UCSD-AML1 (cell line): Measurements from ENCODE around the gene LINC00632.
"Not testable (repeated sequence)": the region's sequence is repeated elsewhere in the genome, so short reads cannot be mapped to it uniquely, and the experiment has no call there.

Source experiments
- DNase-seq: peaks from one replicate; lab custom pipeline; 2025; ENCODE audit not compliant: unreplicated experiment; lab: John Stamatoyannopoulos, UW

Gene LINC00632

DNA sequence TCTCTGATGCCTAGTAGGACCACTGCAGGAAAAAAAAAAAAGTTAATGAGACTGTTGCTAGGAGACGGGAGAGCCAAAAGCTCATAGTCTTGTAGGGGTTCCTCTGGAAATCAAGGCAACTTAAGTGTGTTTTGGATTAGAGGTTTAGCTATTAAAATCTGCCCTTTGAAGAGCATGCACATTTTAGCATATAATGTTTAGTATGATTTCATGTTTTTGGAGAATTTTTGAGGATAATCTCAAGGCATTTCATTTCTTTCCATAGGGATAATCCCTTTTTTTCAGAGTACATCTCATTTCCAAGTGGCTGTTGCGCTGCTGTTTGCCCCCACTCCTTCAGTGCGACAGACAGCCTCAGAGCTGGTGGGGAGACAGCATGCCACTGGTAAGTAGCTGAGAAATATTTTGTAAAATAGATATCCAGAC lies at the start of gene LINC00632:
Gene LINC00632 (plus strand): TSS at position 339 of the 426 bp plus-strand sequence.
- no peak for DNase-seq

DNA sequence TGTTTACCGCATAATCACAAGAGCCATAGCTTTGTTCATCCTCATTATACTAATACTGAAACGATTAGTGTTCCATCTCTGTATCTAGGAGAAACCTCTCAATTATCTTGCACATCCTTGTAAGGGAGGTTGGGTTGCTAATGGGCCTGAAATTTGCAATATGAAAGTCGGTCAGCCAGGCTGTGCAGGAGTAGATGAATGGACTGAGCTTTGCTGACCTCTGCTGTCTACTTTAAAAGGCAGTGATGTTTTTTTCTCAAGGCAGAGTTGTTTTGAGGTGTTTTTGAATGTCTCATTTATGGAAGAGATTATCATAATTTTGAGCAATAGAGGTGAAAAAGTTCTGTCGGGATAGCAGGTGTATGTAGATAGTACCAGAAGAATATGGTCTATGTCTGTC lies 47.9 kb upstream of the LINC00632 start:
- no peak for DNase-seq

DNA sequence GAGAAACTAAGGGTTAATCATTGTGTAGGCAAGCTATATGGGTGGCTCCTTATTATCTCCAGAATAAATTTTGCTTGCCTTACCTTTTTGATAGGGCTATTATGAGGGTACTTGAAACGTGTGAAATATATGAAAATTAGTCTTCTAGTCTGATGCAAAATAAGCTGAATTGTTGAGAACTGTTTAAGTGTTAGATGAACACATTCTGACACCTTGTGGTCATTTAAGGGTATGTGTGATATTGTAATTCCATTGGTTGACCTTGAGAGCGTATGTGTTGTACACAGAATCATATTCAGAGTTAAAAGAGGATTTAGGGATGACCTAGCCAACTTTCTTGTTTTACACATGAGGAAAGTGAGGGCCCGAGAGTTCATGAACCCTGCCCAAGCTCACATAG lies 44.6 kb upstream of the LINC00632 start:
- no peak for DNase-seq

DNA sequence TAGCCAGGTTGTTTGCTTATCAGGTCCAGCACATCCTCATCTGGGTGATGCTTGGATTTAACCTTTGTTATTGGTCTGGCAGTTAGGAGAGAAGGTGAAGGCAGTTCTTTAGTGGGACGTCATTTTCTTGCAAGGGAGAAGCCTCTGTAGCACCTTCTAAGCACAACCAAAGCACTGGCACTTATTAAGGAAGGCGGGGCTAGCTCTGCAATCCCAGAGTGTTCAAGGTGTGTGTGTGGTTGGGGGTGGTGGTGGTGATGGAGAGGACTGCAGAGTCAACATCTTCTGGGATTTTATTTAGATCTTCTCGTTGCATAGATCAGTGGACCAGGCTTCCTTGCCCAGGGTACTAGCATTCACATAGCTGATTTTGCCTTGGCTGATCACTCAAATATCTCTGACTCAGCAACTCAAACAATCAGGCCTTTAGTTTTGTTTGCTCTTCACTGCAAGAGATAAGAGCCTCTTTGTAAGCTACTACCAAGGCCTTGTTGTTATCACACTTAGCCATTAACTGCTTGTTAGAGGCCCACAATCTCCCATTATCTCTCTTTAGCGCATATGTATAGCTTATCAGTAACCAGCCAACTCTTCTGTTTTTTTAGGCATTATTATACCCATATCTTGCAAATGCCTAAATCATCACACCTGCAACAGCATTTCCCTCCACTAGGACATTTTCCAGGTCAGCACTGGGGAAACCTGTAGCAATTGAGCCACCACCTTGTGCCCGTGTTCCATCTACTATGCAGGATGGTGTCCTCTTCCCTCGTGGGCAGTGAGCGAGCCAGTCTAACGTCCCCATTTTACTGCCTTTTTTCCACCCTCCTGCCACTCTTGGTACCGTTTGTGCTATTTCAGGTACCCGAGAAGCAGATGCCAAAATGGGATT lies 36.5 kb upstream of the LINC00632 start:
- no peak for DNase-seq

DNA sequence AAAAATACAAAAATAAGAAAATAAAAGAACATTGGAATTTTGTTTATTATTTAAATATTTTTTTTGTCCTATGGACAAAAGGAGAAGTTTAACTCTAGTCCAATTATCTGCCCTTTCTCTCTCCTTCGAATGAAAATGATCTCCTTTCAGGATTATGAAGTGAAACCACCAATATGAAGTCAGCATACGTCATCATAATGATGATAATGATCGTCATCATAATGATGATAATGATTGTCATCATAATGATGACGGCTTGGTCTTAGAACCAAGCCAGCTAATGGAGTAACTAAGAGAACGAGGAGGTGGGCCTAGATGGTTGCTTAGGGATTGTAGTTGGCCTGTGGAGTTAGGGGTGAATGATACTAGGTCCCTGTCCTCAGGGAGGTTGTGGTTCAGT lies 21.9 kb upstream of the LINC00632 start:
- DNase-seq: no peak

DNA sequence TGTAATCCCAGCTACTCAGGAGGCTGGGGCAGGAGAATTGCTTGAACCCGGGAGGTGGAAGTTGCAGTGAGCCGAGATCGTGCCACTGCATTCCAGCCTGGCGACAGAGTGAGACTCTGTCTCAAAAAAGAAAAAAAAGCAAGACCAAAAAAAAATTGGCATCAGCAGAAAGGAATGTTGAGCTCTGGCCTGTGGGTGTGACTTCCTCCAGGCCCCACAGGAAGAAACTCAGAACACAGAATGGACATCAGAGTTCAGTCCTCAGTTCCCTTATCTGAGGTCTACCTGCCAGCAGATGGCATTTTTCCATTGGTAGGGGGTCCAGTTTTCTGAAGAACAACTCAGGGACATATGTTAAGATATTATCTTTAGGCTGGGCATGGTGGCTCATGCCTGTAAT lies 18.0 kb upstream of the LINC00632 start:
- not testable (repeated sequence) for DNase-seq

DNA sequence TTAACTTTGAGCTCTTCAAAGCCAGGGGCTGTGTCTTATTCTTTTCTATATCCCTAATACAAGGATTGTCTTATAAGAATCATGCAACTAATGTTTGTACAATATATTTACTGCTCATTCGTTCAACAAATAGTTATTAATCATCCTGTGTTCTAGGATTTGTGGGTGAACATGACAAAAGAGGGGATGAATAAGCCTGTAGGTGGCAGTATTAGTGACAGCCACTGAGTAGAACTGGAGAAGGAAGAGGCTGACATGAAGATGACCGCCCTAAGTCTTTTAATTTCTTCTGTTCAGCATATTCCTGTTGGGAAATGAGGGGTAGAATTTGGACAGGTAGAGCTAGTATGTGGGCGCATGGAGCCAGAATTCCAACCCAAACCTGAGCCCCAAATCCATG lies 11.9 kb upstream of the LINC00632 start:
- no peak for DNase-seq

DNA sequence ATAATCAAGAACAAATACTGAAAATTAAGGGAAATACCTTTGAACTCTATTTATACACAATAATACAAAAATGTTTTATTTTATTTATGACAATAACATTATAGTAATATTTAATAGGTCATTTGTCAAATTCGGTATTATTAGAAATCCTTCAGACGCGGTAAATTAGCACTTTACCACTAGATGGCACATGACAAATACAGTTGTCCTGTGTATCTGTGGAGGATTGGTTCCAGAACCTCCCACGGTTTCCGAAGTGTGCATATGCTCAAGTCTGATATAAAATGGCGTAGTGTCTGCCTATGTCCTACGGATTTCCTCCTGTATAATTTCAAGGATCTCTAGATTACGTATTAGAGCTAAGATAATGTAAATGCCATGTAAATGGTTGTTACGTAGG lies 8.1 kb upstream of the LINC00632 start:
- no peak for DNase-seq

DNA sequence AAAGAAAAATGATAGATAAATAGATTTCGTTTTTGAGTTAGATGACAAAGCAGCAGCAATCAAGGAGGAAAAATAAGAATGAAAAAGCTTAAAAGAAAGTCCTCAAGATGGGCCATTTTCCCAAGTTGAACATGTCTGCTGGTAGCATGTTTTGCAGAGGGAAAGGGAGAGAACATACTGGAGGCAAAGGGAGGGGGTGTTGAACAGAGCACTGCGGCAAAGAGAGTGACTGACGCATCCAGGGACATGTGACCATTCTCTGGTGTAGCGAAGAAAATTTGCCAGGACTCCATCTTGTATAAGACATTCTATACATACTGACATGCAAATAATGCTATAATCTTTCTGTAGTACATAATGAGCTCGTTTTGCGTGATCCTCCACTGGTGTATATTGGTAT lies 1.2 kb downstream of the LINC00632 start:
- no peak for DNase-seq

DNA sequence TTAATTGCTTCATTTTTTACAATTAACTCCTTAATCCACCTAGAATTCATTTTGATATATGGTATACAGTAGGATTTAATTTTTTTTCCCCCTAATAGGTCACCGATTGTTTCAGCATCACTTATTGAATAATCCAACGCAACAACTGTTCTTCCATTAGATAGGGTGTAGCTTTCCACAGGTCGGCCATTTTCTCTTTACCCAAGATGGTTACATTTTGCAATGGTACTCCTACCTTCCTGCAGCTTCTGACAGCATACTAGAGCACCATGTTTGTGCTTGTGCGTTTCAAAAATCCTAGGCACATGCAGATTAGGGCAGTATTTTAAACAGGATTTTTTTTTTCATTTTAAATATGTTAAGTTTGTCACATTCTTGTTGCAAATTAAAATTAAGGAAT lies 2.3 kb downstream of the LINC00632 start:
- DNase-seq: no peak

DNA sequence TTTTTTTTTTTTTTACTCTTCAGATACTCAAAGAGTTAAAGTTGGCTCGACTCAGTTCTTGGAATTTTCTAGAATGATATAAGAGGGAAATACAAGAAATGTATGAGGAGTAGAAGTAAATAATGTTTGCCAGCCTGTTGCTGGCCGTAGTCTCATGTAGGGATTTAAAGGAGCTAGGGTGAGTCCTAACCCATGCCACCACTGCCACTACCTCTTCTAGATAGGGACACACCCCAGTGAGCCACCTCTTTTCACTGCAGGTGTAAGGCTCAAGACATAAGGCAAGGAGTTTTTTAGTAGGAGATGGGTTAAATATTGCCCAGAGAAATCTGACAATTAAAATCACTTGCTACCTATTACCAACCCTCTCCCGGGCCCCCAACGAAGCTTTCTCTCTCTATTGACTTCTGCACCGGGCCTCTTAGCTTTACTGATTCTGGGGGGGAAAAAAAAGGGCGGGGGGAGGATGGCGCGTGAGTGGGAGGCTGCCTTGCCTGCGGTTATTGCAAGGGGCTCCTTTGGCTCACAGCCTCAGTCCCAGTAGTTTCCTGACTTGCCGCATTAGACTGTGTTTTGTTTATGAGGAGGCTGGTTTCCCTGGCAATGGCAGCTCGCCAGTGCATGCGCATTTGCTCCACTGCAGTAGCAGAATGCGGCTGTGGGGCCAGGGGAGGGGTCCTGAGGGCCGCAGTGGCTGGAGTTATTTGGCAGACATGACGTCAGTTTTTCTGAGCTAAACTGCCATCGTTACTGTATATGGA lies 3.0 kb downstream of the LINC00632 start:
- peak; percentile 15 for DNase-seq

DNA sequence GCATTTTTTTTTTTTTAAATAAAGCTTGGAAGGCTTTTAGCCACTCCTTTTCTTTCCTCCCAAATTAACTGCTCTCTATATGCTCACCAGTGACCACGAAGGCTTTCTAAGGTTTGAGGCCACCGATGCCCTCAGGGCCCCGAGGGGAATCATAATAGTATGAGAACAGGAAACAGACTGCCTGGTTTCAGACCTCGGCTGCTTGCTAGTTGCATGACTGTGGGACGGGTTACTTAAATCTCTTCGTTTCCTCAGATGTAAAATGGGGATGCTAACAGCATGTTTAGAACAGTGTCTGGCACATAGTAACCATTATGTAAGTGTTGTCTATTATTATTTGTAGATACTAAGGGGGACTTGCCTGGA lies 3.6 kb downstream of the LINC00632 start:
- no peak for DNase-seq

DNA sequence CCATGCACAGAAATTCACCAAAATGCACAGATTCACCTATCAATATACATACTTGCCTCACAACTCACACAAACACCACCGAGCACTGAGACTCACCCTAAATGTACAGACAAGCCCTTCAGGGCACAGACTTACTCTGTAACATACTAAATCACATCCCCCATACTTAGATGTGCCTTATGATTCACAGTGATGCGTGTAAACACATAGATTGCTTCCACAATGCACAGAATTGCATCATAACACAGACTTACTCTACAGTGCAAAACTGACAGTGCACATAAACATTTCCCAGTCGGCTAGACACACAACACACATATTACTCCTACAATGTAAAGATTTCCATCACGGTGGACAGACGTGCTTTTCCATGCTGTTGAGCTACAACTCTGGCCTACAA lies 6.2 kb downstream of the LINC00632 start:
- DNase-seq: no peak

DNA sequence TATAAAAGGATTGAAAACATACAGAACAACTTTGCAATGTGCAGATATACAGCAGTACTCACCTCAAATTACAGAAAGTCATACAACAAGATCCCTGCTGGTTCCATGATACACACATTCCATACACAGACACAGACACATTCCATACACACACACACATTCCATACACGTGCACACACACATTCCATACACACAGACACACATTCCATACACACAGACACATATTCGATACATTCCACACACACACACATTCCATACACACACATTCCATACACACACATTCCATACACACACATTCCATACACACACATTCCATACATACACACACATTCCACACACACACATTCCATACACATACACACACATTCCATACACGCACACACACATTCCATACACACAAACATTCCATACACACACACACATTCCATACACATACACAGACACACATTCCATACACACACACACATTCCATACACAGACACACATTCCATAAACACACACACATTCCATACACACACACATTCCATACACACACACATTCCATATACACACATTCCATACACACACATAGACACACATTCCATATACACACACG lies 13.7 kb downstream of the LINC00632 start:
- DNase-seq: no peak

DNA sequence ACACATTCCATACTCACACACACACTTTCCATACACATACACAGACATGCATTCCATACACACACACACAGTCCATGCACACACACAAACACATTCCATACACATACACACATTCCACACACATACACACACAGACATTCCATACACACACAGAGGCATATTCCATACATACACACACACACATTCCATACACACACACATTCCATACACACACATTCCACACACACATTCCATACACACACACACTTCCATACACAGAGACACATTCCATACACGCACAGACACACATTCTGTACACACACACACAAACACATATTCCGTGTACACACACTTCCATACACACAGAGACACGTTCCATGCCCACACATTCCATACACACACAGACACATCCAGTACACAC lies 14.8 kb downstream of the LINC00632 start:
- DNase-seq: no peak

DNA sequence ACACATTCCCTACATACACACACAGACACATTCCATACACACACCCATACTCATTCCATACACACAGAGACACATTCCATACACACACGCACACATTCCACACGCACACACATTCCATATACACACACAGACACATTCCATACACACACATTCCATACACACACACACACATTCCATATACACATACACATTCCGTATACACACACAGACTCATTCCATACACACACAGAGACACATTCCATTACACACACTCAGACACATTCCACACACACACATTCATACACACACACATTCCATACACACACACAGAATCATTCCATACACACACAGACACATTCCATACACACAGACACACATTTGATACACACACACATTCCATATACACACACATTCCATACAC lies 15.2 kb downstream of the LINC00632 start:
- no peak for DNase-seq

DNA sequence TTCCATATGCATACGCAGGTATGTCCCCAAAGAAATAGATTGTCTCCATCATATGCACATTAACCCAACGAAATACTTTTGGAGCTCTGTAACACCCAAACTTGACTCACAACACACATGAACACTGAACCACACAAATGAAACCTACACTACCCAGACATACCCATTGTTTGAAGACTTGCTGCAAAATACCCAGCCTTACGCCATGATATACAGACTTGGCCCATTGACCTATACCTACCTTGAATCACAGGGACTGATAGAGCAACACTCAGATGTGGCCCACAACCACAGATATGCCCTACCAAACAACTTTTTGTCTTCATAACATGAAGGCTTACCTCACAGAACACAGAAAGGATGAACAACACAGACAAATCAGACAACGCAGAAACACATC lies 15.9 kb downstream of the LINC00632 start:
- DNase-seq: no peak

DNA sequence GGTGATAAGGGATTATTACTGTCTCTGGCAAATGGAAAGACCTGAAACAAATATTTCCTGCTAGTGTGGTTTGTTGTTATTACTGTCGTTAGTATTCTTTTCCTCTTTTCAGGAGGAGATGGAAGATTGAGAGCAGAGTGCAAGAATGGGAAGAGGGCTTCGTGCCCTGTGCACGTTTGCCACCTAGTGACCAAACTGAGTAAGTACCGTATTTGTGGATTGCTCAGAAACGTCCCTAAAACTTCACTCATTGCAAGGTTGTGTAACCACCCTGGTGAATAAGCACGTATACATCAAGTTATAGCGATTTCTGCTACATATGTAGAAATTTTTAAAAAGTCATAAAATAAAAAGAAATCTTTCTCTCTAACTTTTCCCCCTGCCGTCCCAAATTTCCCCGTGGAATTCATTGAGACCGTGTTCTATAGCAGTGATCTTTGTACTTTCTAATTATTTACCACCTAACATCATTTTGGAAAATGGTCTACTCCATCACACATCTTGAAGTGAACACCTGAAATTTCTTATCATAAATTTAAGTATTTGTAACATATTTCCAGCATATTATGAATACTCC lies 24.3 kb downstream of the LINC00632 start:
- no peak for DNase-seq

DNA sequence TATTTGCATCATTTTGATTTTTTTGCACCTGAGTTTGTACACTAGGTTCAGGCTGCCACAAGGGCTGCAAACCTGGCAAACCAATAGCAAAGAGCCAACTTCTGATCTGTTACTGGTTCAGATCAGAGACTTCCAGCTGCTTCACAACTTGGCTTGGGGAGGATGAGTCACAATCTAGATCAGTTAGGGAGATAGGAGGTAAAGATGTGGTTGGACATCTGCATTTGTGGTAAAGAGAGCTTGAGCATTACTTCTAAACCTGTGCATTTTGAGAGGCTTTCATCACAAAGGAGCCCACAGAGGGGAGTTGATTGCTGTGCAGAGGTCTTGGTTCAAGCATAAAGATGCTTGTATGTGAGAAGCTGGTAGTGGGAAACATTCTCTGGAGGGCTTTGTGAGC lies 34.5 kb downstream of the LINC00632 start:
- no peak for DNase-seq

DNA sequence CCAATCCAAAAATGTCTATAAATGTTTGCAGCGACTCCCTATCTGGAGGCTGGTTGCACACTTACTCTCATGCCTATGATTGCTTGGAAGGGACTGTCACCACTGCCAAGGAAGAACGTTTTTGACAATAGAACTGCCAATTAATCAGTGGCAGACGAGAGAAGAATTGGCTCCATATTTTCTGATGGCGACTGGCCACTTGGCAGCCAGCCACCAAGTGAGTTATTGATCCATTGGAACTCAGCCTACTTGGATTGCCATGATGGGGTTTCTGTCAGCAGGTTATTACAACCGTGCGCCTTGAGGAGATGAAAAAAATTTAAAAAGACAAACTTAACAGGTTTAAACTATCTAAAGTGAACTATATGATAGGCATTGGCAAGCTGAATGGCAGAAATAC lies 47.4 kb downstream of the LINC00632 start:
- DNase-seq: no peak

DNA sequence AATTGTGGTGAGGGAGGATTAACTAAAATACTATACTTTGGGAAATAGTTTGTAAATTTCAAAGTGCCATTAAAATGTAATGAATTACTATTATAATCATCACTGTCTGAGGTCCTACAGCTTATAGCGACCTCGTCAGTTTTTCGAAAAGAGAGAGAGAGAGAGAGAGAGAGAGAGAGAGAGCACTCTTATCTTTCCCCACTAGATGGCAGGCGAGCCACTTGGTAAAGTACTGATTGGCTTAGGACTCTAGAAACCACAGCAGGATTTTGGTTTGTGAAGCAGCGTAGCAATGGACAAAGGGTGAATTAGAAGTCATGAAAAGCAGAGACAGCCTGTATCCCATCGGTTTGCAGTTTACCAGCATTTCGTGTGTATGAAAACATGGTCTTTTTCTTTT lies 52.5 kb downstream of the LINC00632 start:
- no peak for DNase-seq
